GM23338 (cell line): ENCODE measurements around the gene ADGRL3. TPM values are rescaled to one million over a fixed set of nuclear protein-coding genes. Genes with fewer than 3 reads are reported as not detected.
A peak's percentile ranks its signal among the peaks of the same experiment; 100 is the strongest.

Experiments
- ATAC-seq: fragments of 200-7000 bp; cut with Tn5 transposase; 3 replicates; pipeline ENCODE4 v1.9.1; 2020
- DNase-seq: peaks from one replicate; pipeline ENCODE4 v3.0.0-alpha.2; 2015; ENCODE audit warnings: low spot score
- H2AFZ ChIP-seq: fragments of 200-600 bp; sonication (generic); 2 replicates; pipeline ENCODE4 v1.8.0; 2016; ENCODE audit warnings: antibody characterized with exemption, mild to moderate bottlenecking, moderate library complexity
- H3F3A ChIP-seq: fragments of 200-600 bp; sonication (generic); replicated peaks from 2 replicates; pipeline ENCODE4 v1.8.0; 2017; ENCODE audit warnings: antibody characterized with exemption, mixed run types, low read depth
- H3K27ac ChIP-seq: fragments of 200-600 bp; sonication (generic); 2 replicates; pipeline ENCODE4 v1.6.1; 2016; ENCODE audit warnings: low read depth
- H3K27me3 ChIP-seq: fragments of 200-600 bp; sonication (generic); 2 replicates; pipeline ENCODE4 v1.8.0; 2016; ENCODE audit warnings: mild to moderate bottlenecking, mixed run types, moderate library complexity; ENCODE audit not compliant: insufficient read depth
- H3K36me3 ChIP-seq: fragments of 200-600 bp; sonication (generic); 2 replicates; pipeline ENCODE4 v1.8.0; 2016; ENCODE audit warnings: mild to moderate bottlenecking; ENCODE audit not compliant: insufficient read depth
- H3K4me1 ChIP-seq: fragments of 200-600 bp; sonication (generic); 2 replicates; pipeline ENCODE4 v1.8.0; 2016; ENCODE audit warnings: mild to moderate bottlenecking, moderate library complexity; ENCODE audit not compliant: insufficient read depth
- H3K4me2 ChIP-seq: fragments of 200-600 bp; sonication (generic); 2 replicates; pipeline ENCODE4 v1.7.1; 2017; ENCODE audit warnings: mixed run types
- H3K4me3 ChIP-seq: fragments of 200-600 bp; sonication (generic); 2 replicates; pipeline ENCODE4 v1.6.1; 2016; ENCODE audit warnings: mixed run types
- H3K79me2 ChIP-seq: fragments of 200-600 bp; sonication (generic); replicated peaks from 2 replicates; pipeline ENCODE4 v1.8.0; 2017; ENCODE audit warnings: mild to moderate bottlenecking; ENCODE audit not compliant: insufficient read depth
- H3K9me2 ChIP-seq: fragments of 200-600 bp; sonication (generic); 2 replicates; pipeline ENCODE4 v1.8.0; 2017; ENCODE audit not compliant: insufficient read depth
- H4K20me1 ChIP-seq: fragments of 200-600 bp; sonication (generic); replicated peaks from 2 replicates; pipeline ENCODE4 v1.8.0; 2017; ENCODE audit warnings: mild to moderate bottlenecking; ENCODE audit not compliant: insufficient read depth
- H3K27ac Mint-ChIP-seq: 2 replicates; pipeline ENCODE4 v1.8.0; 2020; ENCODE audit warnings: inconsistent platforms, mild to moderate bottlenecking, moderate library complexity, mixed read lengths
- H3K27me3 Mint-ChIP-seq: 3 replicates; pipeline ENCODE4 v1.8.0; 2022; ENCODE audit warnings: low read depth, mild to moderate bottlenecking, moderate library complexity, mixed read lengths, inconsistent platforms; ENCODE audit not compliant: insufficient read depth, poor library complexity
- H3K36me3 Mint-ChIP-seq: 3 replicates; pipeline ENCODE4 v1.8.0; 2021; ENCODE audit warnings: low read depth, mild to moderate bottlenecking, inconsistent platforms, moderate library complexity, mixed read lengths
- H3K4me1 Mint-ChIP-seq: 3 replicates; pipeline ENCODE4 v1.8.0; 2020; ENCODE audit warnings: mild to moderate bottlenecking, inconsistent platforms, mixed read lengths
- H3K4me3 Mint-ChIP-seq: 3 replicates; pipeline ENCODE4 v1.8.0; 2021; ENCODE audit warnings: moderate library complexity, mild to moderate bottlenecking, inconsistent platforms, mixed read lengths
- H3K9me3 Mint-ChIP-seq: 3 replicates; pipeline ENCODE4 v1.8.0; 2020; ENCODE audit warnings: moderate library complexity, mild to moderate bottlenecking, inconsistent platforms, mixed read lengths
- CREB1 ChIP-seq: fragments of 250-450 bp; sonication (Bioruptor Pico); IDR thresholded peaks from 2 replicates; pipeline ENCODE4 v1.5.0; 2020; ENCODE audit warnings: low read depth, mild to moderate bottlenecking, moderate library complexity
- EZH2 ChIP-seq: fragments of 200-600 bp; sonication (generic); IDR thresholded peaks from one replicate; pipeline ENCODE4 v1.8.0; 2017; ENCODE audit warnings: antibody characterized with exemption, mild to moderate bottlenecking, low read depth; ENCODE audit not compliant: unreplicated experiment
- EZH2phosphoT487 ChIP-seq: fragments of 200-600 bp; sonication (generic); IDR thresholded peaks from one replicate; pipeline ENCODE4 v1.8.1; 2018; ENCODE audit warnings: antibody characterized with exemption; ENCODE audit not compliant: unreplicated experiment
- STAT1 ChIP-seq: IDR thresholded peaks from one replicate; pipeline ENCODE4 v1.6.1; 2016; ENCODE audit warnings: antibody characterized with exemption; ENCODE audit not compliant: unreplicated experiment
- ZNF114 ChIP-seq: fragments of 250-450 bp; sonication (Bioruptor Pico); IDR thresholded peaks from 2 replicates; pipeline ENCODE4 v1.5.0; 2020; ENCODE audit warnings: mild to moderate bottlenecking, moderate library complexity
- ZNF331 ChIP-seq: fragments of 250-450 bp; sonication (Bioruptor Pico); IDR thresholded peaks from 2 replicates; pipeline ENCODE4 v1.5.0; 2020; ENCODE audit warnings: low read depth, mild to moderate bottlenecking, moderate library complexity
- polyA plus RNA-seq: library from polyadenylated mRNA; unstranded; fragments of >200 nt; fragmentation: Nextera tagmentation; extraction: Ambion mirVana; gene quantifications from 2 replicates; pipeline ENCODE4 v1.2.1, GENCODE V29; 2016
- total RNA-seq: library from RNA; depleted of rRNA; stranded (reverse); fragments of >200 nt; shearing (Covaris generic); gene quantifications from 2 replicates; pipeline ENCODE4 v1.2.3, GENCODE V29; 2014
- TF ChIP-seq, protein P1 (sequence below): IDR thresholded peaks from one replicate; pipeline ENCODE4 v1.6.1; 2018; ENCODE audit warnings: antibody characterized with exemption; ENCODE audit not compliant: unreplicated experiment
- TF ChIP-seq, protein P2 (sequence below): IDR thresholded peaks from 2 replicates; pipeline ENCODE4 v1.6.1; 2016; ENCODE audit warnings: antibody characterized with exemption
- TF ChIP-seq, protein P3 (sequence below), 2 experiments: fragments of 200-600 bp in 1 of 2; sonication (generic) in 1 of 2; conservative IDR thresholded peaks; 2 replicates each; pipeline versions ENCODE4 v1.5.1 to v1.6.1; 2016 to 2017; ENCODE audit warnings: antibody characterized with exemption in 2 of 2, low read depth in 2 of 2, mild to moderate bottlenecking in 2 of 2, moderate library complexity in 1 of 2
- TF ChIP-seq, protein P4 (sequence below): fragments of 250-450 bp; sonication (Bioruptor Pico); IDR thresholded peaks from 2 replicates; pipeline ENCODE4 v1.5.0; 2020; ENCODE audit warnings: mild to moderate bottlenecking, moderate library complexity

ADGRL3 gene
- total and polyA plus RNA-seq, 2 experiments from 2014 or later: 9.7 to 16.5 TPM

DNA sequence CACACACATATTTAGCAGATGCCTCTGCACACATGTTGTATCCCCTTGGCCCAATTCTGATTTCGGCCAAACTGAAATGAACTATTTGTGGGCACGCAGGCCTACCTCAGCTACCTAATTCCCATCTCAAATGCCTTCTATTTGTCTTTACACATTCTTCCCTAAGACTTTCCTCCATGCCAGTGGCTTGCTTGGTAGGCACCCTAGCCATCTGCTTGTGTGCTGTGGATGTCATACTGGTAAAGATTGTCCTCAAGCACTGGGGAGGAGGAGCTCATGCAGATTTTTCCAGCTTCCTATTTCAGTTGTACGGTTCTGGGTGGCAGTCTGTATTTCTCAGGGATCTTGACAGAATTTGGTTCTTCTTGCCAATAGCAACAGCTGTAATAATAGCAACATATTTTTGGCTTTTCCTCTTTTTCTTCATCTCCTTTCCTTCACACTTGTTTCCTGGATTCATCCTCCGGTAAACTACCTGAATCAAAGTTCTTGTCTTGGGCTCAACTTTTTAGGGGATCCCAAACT, 514.3 kb downstream of the ADGRL3 start:
- Mint-ChIP-seq H3K4me1 (peaks cover 15% of the 10 kb centered on the region), H3K9me3 (no peaks in the 10 kb centered on the region), H3K27me3 (peaks cover 3% of the 10 kb centered on the region), H3K4me3 (no peak overlapping the region), H3K27ac (no peak overlapping the region), H3K36me3 (no peaks in the 10 kb centered on the region)
- DNase-seq (peak; percentile 24), ATAC-seq (peak; percentile 68)
- no peaks in the 10 kb centered on the region for H3K79me2 ChIP-seq
- no peaks in the 10 kb centered on the region for H3F3A ChIP-seq
- TF ChIP-seq EZH2 (no peak), CREB1 (no peak), EZH2phosphoT487 (no peak), ZNF114 (CRISPR knock-in tag) (no peak), ZNF331 (CRISPR knock-in tag) (no peak), STAT1 (no peak)
- TF ChIP-seq, protein P1, sequence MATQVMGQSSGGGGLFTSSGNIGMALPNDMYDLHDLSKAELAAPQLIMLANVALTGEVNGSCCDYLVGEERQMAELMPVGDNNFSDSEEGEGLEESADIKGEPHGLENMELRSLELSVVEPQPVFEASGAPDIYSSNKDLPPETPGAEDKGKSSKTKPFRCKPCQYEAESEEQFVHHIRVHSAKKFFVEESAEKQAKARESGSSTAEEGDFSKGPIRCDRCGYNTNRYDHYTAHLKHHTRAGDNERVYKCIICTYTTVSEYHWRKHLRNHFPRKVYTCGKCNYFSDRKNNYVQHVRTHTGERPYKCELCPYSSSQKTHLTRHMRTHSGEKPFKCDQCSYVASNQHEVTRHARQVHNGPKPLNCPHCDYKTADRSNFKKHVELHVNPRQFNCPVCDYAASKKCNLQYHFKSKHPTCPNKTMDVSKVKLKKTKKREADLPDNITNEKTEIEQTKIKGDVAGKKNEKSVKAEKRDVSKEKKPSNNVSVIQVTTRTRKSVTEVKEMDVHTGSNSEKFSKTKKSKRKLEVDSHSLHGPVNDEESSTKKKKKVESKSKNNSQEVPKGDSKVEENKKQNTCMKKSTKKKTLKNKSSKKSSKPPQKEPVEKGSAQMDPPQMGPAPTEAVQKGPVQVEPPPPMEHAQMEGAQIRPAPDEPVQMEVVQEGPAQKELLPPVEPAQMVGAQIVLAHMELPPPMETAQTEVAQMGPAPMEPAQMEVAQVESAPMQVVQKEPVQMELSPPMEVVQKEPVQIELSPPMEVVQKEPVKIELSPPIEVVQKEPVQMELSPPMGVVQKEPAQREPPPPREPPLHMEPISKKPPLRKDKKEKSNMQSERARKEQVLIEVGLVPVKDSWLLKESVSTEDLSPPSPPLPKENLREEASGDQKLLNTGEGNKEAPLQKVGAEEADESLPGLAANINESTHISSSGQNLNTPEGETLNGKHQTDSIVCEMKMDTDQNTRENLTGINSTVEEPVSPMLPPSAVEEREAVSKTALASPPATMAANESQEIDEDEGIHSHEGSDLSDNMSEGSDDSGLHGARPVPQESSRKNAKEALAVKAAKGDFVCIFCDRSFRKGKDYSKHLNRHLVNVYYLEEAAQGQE: no peak
- TF ChIP-seq, protein P2, sequence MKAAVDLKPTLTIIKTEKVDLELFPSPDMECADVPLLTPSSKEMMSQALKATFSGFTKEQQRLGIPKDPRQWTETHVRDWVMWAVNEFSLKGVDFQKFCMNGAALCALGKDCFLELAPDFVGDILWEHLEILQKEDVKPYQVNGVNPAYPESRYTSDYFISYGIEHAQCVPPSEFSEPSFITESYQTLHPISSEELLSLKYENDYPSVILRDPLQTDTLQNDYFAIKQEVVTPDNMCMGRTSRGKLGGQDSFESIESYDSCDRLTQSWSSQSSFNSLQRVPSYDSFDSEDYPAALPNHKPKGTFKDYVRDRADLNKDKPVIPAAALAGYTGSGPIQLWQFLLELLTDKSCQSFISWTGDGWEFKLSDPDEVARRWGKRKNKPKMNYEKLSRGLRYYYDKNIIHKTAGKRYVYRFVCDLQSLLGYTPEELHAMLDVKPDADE: no peak
- TF ChIP-seq, protein P3, sequence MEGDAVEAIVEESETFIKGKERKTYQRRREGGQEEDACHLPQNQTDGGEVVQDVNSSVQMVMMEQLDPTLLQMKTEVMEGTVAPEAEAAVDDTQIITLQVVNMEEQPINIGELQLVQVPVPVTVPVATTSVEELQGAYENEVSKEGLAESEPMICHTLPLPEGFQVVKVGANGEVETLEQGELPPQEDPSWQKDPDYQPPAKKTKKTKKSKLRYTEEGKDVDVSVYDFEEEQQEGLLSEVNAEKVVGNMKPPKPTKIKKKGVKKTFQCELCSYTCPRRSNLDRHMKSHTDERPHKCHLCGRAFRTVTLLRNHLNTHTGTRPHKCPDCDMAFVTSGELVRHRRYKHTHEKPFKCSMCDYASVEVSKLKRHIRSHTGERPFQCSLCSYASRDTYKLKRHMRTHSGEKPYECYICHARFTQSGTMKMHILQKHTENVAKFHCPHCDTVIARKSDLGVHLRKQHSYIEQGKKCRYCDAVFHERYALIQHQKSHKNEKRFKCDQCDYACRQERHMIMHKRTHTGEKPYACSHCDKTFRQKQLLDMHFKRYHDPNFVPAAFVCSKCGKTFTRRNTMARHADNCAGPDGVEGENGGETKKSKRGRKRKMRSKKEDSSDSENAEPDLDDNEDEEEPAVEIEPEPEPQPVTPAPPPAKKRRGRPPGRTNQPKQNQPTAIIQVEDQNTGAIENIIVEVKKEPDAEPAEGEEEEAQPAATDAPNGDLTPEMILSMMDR (conservative IDR thresholded peaks at IDR 0.05; ENCODE audit: low read depth in 2 of 2): no peak
- H3K4me1 ChIP-seq: peaks cover 11% of the 10 kb centered on the region; the same call in 1 of the 2 replicates
- no peak overlapping the region for H3K4me3 ChIP-seq
- H3K36me3 ChIP-seq: no peaks in the 10 kb centered on the region
- H3K9me2 ChIP-seq: no peaks in the 10 kb centered on the region
- no peaks in the 10 kb centered on the region for H3K27me3 ChIP-seq
- no peaks in the 10 kb centered on the region for H4K20me1 ChIP-seq
- H3K27ac ChIP-seq: no peak overlapping the region
- H3K4me2 ChIP-seq: no peak overlapping the region
- no peak overlapping the region for H2AFZ ChIP-seq

DNA sequence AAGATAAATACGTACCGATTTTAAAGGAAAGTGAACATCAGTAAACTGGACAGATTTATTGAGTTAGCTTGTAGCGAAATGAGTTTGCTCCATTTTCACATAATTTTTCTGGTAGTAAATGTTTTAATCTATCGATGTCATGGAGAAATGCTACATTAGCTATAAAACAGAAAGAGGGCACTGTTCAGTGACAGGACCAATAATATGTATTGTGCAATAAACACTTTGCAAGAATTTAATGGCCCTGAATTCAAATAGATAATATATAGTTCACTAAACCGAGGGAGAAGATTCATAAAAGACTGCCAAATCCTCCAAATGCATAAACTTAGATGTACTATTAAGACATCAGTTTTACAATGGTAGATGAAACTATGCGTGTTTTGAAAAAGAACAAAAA, 516.3 kb downstream of the ADGRL3 start:
- H3K4me3 ChIP-seq: no peak overlapping the region
- DNase-seq: no peak
- H2AFZ ChIP-seq: no peak overlapping the region
- no peaks in the 10 kb centered on the region for H4K20me1 ChIP-seq
- H3K4me1 ChIP-seq: peaks cover 18% of the 10 kb centered on the region
- no peaks in the 10 kb centered on the region for H3K36me3 Mint-ChIP-seq
- peaks cover 3% of the 10 kb centered on the region for H3K27me3 Mint-ChIP-seq
- H3K4me3 Mint-ChIP-seq: no peak overlapping the region
- no peaks in the 10 kb centered on the region for H3K79me2 ChIP-seq
- no peaks in the 10 kb centered on the region for H3F3A ChIP-seq
- H3K4me1 Mint-ChIP-seq: peaks cover 22% of the 10 kb centered on the region
- H3K36me3 ChIP-seq: no peaks in the 10 kb centered on the region
- H3K27me3 ChIP-seq: no peaks in the 10 kb centered on the region
- H3K9me2 ChIP-seq: no peaks in the 10 kb centered on the region
- H3K9me3 Mint-ChIP-seq: no peaks in the 10 kb centered on the region
- ATAC-seq: no peak
- H3K4me2 ChIP-seq: no peak overlapping the region
- no peak overlapping the region for H3K27ac Mint-ChIP-seq
- no peak overlapping the region for H3K27ac ChIP-seq
- TF ChIP-seq, protein P4, sequence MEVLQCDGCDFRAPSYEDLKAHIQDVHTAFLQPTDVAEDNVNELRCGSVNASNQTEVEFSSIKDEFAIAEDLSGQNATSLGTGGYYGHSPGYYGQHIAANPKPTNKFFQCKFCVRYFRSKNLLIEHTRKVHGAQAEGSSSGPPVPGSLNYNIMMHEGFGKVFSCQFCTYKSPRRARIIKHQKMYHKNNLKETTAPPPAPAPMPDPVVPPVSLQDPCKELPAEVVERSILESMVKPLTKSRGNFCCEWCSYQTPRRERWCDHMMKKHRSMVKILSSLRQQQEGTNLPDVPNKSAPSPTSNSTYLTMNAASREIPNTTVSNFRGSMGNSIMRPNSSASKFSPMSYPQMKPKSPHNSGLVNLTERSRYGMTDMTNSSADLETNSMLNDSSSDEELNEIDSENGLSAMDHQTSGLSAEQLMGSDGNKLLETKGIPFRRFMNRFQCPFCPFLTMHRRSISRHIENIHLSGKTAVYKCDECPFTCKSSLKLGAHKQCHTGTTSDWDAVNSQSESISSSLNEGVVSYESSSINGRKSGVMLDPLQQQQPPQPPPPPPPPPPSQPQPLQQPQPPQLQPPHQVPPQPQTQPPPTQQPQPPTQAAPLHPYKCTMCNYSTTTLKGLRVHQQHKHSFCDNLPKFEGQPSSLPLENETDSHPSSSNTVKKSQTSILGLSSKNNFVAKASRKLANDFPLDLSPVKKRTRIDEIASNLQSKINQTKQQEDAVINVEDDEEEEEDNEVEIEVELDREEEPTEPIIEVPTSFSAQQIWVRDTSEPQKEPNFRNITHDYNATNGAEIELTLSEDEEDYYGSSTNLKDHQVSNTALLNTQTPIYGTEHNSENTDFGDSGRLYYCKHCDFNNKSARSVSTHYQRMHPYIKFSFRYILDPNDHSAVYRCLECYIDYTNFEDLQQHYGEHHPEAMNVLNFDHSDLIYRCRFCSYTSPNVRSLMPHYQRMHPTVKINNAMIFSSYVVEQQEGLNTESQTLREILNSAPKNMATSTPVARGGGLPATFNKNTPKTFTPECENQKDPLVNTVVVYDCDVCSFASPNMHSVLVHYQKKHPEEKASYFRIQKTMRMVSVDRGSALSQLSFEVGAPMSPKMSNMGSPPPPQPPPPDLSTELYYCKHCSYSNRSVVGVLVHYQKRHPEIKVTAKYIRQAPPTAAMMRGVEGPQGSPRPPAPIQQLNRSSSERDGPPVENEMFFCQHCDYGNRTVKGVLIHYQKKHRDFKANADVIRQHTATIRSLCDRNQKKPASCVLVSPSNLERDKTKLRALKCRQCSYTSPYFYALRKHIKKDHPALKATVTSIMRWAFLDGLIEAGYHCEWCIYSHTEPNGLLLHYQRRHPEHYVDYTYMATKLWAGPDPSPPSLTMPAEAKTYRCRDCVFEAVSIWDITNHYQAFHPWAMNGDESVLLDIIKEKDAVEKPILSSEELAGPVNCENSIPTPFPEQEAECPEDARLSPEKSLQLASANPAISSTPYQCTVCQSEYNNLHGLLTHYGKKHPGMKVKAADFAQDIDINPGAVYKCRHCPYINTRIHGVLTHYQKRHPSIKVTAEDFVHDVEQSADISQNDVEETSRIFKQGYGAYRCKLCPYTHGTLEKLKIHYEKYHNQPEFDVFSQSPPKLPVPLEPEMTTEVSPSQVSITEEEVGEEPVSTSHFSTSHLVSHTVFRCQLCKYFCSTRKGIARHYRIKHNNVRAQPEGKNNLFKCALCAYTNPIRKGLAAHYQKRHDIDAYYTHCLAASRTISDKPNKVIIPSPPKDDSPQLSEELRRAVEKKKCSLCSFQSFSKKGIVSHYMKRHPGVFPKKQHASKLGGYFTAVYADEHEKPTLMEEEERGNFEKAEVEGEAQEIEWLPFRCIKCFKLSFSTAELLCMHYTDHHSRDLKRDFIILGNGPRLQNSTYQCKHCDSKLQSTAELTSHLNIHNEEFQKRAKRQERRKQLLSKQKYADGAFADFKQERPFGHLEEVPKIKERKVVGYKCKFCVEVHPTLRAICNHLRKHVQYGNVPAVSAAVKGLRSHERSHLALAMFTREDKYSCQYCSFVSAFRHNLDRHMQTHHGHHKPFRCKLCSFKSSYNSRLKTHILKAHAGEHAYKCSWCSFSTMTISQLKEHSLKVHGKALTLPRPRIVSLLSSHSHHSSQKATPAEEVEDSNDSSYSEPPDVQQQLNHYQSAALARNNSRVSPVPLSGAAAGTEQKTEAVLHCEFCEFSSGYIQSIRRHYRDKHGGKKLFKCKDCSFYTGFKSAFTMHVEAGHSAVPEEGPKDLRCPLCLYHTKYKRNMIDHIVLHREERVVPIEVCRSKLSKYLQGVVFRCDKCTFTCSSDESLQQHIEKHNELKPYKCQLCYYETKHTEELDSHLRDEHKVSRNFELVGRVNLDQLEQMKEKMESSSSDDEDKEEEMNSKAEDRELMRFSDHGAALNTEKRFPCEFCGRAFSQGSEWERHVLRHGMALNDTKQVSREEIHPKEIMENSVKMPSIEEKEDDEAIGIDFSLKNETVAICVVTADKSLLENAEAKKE: no peak
